ENCODE data around the gene RWDD3.

RWDD3 gene

GRCh38 chr1:95230768-95231191 is 3.2 kb upstream of the RWDD3 start:
- no peak for DNase-seq

GRCh38 chr1:95232646-95233318 is 1.2 kb upstream of the RWDD3 start:
- no peak for DNase-seq

DNA sequence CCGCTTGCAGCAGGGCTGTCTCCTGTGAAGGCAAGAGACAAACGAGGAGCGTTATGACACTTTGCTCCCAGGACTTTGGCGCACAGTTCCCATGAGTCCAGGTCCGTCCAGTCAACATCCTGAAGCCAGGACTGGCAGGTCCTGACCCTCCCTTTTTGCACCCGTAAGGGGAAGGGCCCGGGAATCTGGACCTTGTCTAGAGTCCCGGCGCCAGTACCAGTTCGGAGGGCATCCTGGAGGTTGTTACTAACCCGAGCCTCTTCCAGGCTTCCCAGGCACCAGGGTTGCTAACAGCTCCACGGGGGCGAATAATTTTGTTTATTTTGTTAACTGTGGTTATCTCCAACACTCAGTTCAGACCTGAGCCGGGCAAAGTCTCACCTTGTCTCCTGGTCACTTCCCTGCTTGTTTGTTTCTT is 682 bp upstream of the RWDD3 start:
- DNase-seq, result no peak

DNA sequence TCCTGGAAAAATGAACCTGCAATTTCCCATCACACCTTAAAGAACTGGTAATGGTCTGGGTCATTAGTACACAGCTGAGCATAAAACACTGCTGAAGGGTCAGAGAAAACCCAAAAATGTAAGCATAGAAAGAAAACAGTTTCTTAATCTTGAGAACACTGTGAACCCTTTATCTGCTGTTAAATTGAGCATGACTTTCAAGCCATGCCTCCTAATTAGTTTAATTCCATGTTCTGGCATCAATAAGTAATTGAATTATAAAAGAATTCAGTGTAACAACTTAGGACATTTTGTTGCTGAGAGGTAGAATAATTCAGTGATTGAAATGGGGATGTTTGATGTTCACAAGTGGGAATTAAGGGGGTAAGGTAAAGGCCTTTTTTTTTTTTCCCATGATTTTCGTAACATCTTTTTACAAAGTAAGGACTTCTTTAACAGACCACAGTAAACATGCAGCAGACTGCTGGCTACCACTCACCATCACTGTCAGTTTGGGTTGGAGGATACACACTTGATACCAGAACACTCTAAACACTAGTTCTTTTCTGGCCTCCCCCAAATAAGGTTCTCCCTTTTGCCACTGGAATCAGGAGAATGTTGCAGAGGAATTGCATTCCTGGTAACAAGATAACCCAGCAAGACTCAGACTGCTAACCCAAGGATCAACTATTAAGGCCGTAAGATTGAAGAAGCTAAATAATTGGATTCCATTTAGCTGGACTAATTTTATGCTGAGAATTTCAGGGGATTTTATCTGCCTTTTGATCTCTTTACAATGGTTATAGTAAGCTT is 3.0 kb downstream of the RWDD3 start:
- no peak for DNase-seq

- DNase-seq, result no peak
Observed at GRCh38 chr1:95237981-95238703, 4.1 kb downstream of the RWDD3 start.

DNA sequence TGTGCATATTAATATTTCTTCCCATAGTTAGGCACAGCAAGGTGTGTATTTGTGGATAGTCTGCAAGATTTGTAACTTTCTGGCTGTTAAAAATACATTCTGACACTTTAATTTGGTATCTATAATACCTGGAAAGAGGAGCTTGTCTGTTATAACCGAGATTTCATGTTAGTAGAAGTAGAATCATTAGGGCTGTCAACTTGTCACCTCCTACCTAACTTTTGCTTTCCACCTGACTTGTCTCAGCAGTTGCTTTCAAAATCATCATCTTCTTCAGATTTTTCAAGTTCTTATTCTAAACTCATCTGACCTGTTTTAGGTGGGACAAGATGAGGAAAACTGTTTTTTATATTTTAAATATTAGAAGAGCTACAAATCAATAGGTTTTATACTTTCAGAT is 11.0 kb downstream of the RWDD3 start:
- DNase-seq, result no peak

GRCh38 chr1:95246511-95246910 is 12.5 kb downstream of the RWDD3 start:
- no peak for DNase-seq

GRCh38 chr1:95247607-95248006 is 13.6 kb downstream of the RWDD3 start:
- DNase-seq, result no peak

GRCh38 chr1:95249916-95250315 is 15.9 kb downstream of the RWDD3 start:
- no peak for DNase-seq

GRCh38 chr1:95252422-95252821 is 18.4 kb downstream of the RWDD3 start:
- DNase-seq, result no peak

DNA sequence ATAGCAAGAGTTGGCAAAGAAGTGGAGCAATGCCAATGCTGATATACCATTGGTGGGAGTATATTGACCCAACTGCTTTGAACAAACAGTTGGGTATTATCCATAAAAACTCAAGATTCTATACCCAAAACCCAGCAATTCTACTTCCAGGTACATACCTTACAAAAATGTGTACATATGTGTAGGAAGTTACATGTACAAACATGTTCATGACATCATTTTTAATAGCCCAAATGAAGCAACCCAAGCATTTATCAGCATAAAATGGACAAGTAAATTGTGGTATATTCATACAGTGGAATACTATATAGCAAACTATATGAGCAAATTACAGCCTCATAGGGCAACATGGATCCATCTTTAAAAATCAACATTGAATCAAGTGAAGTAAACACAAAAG is 20.9 kb downstream of the RWDD3 start:
- no peak for DNase-seq

DNA sequence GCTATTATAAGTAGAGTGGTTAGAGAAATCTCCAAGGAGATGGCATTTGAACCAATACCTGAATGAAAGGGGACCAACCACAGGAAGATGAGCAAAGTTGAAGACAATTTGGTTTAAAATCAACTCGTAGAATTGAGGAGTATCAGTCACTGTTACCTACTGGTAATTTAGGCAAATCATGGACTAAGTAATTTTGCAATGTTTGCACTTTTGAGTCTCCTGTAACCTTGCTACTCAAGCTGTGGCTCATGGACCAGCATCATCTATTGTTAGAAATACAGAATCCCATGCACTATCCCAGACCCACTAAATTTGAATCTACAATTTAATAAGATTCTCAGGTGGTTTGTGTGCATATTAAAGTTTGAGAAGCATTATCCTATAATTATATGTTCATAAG is 21.8 kb downstream of the RWDD3 start:
- DNase-seq, result no peak

- DNase-seq, result peak; percentile 80
Observed at GRCh38 chr1:95257758-95258157, 23.7 kb downstream of the RWDD3 start.

- no peak for DNase-seq
Observed at GRCh38 chr1:95259245-95259644, 25.2 kb downstream of the RWDD3 start.

DNA sequence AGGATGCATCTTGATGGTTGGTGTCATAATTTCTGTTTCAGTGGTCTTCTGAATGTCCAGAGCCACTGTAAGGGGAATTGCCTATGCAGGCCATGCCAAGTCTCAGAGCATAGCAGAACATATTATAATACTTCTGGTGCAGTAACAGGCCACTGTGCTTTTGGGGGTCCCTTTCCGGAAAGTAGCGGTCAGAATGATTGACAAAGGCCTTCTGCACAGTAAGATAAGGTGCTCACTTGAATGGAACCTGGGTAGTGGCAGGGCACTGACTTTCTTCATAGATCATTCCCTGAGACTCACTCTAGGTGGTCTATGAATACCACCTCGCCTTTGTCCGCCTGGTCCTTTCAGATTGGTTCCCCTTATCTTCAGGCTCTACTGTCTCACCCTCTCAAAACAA is 28.9 kb downstream of the RWDD3 start:
- DNase-seq, result no peak

DNA sequence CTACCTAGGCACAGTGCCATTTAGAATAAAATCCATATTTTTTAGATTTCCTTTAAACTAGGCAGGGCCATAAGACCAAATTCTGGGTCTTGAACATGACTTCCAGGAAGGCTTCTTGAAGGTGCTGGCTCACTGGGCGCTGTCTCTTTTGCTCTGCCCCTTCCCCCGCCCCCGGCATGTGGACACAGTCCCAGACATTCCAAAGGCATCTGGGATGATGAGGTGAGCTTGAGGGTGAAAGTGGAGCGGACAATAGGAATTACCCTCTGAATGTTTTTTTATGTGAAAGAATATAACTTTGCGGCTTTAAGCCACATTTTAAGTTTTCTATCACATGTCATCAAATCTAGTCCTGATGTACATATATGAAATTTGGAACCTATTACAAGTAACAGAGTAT is 29.4 kb downstream of the RWDD3 start:
- no peak for DNase-seq

- no peak for DNase-seq
Observed at GRCh38 chr1:95265106-95265505, 31.1 kb downstream of the RWDD3 start.

- DNase-seq, result no peak
Observed at GRCh38 chr1:95276429-95276828, 42.4 kb downstream of the RWDD3 start.

DNA sequence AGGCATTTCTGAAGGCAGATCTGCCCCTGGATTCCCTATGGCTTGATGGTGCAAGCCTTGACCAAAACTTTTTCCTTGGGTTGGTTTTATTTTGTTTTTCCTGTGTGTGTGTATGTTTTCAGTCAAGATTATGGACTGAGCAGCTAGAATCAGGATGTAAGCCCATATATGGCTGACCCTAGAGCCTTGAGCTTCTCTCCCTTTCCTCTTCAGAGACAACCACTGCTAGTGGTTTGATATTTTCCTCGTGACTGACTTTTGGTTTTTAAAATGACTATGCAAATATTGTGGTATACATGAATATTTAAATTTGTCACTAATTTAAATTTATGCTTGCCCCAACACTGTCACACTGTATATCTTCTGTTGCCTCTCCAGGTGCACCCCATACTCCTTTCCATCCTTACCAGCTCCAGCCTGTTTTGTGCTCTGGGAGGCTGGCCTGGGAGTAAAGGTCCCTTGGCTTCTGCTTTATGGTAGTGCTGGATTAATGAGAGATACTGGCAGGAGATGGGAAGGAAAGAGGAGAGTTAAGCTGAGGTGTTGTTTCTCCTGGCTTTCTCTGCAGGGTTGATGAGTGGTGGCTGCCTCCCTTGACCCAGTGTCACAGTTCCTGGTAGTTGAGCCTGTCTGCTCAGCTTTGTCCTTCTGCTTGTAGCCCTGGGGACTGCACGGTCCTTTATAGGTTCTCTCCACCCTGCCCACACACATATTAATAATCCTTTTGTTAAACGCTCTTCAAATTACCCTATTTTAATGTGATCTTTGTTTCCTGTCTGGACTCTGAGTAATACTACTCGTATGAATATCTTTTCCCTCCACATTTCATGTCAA is 44.4 kb downstream of the RWDD3 start:
- DNase-seq, result no peak

GRCh38 chr1:95281781-95282517 is 47.9 kb downstream of the RWDD3 start:
- no peak for DNase-seq

GRCh38 chr1:95282518-95282895 is 48.5 kb downstream of the RWDD3 start:
- DNase-seq, result peak; percentile 24

DNA sequence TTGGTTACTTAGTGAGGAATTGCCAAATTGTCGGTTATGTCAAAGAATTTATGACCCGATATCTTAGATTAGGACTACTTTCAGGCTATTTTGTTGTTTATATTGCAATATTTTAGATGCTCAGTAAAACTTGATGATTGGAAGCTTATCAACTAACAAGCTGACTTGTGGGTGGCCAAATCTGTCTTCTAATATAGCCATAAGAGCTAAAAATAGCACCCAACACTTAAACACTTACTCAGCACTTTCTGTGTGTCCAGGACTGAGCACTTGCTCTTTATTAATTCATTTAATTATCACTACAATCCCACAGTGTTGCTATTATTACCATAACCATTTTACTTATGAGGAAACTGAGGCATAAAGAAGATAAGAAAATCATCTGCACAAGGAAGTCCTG is 50.4 kb downstream of the RWDD3 start:
- no peak for DNase-seq
